Islet precursor cell (in vitro differentiated cells): ENCODE data around the gene MORC1.
"Not testable (repeated sequence)": the region's sequence is repeated elsewhere in the genome, so short reads cannot be mapped to it uniquely, and the experiment has no call there.

Experiments
- DNase-seq: peaks from one replicate; pipeline ENCODE4 v3.0.0-alpha.2; 2018

The MORC1 gene

DNA sequence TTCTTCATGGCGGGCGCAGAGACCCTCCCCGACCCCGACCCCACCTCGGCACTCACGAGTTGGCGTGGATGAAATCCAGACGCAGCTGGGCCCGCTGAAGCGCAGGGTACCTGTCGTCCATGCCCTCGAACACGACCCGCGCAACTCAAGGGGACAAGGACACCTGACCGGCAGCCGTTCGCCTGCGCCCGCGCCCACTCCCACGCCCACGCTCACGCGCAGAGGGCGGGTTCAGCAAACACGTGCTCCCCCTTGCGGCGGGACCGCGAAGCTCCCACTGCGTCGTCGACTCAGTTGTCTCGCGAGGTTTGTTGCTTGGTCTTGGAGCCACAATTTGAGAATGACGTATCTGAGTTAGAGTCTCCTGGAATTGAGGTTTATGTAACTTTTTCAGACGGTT is at the start of gene MORC1:
Gene MORC1, minus strand, starts transcription at position 196 of the 400 bp plus-strand sequence. Its CDS starts 75 bp downstream, at position 121.
- DNase-seq, result no peak

DNA sequence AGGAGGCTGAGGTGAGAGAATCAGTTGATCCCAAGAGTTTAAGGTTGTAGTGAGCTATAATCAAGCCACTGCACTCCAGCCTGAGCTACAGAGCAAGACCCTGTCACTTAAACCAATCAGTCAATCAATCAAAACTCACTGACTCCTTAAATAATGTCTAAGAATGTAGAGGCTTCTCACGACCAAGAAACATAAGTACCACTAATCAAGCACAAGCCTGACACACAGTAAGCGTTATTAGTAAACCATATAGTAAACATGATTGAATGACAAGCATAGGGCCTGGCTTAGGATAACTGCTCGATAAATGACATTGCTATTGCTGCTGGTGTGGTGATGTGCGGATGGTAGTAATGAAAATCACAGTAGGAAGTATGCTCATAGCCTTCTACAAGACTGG is 48.0 kb upstream of the MORC1 start:
- DNase-seq, result no peak

GRCh38 chr3:109161487-109162123 is 43.7 kb upstream of the MORC1 start:
- DNase-seq, result no peak

- DNase-seq, result no peak
Measured at GRCh38 chr3:109155828-109156227, 37.9 kb upstream of the MORC1 start.

DNA sequence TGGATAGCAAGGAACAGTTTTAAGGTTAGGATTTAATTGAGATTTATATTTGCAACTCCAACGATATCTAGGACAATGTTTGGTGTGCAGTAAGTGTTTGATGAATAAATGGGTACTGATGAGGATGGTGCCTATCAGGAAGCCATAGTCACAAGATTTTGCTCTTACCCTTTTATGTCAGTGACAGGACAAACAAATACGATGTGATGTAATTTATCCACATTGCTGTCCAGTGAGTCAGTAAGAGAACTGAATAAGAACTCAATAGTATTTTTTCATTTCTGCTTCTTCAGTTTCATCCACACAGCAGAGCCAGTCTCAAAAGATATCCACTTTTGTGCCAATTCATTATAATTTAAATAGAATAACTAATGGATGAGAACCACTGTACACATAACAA is 37.0 kb upstream of the MORC1 start:
- no peak for DNase-seq

DNA sequence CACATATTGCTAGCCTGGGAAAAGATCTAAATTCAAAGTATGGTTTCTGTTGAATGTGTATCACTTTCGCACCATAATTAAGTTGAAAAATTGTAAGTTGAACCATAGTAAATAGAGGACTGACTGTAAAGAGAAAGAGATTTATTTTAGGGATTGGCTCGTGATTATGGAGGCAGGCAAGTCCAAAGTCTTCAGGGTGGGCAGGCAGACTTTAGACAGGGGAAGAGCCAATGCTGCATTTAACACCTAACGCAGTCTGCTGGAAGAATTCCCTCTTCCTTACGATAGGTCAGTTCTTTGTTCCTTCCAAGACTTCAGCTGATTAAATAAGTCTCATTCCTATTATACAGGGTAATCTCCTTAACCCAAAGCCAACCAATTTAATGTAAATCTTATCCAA is 34.4 kb upstream of the MORC1 start:
- DNase-seq, result no peak

GRCh38 chr3:109149078-109149477 is 31.1 kb upstream of the MORC1 start:
- no peak for DNase-seq

DNA sequence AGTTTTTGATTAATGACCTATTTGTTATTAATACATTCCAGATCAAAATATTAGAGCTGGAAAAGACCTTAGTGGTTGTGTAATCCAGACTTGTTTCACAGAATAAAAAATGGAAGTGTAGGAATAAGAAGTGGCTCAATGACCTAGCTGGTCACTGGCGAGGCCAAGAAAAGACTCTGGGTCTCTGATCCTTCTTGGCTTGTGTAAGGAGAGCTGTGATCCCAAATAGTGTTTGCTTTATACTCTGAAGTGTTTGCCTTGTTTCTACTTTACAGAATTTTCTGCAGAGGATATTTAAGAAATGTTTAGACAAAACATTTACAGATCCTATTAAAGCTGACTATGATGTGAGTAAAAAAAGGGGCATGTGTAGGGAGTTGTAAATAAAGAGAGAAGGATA is 25.7 kb upstream of the MORC1 start:
- no peak for DNase-seq

DNA sequence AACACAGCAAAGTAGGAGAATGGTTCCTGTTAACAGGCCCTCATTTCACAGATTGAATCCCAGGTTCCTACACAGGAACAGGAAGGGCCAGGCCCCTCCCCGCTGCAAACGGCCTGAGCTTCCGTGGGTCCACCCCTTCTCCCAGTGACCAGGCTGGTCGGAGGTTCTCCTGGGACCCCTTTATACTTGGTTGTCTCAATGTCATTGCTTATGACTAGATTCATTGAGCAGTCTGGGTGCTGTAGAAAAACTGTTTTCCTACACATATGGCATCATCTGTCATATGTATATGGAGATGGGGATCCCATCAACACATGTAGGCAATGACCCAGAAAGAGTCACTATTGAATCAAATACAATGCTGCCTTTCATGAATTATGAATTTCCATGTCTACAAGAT is 22.4 kb upstream of the MORC1 start:
- DNase-seq, result no peak

DNA sequence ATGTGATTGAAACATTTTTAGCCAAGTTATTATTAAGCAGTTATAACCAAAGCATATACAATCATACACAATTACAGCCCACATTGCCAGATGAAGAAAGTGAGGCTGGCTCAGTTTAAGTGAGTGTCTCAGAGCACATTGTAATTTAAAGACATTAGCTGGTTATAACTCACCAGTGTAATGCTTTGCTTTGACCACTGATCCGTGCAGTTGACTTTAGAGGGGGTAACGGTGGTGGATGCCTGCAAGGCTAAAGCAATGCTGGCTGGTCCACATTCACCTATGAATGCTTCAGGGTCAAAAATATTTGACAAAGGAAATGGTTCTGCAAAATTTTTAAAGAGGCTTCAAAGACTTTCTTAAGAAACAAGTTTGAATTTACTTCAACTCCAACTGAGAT is 19.8 kb upstream of the MORC1 start:
- DNase-seq, result no peak

DNA sequence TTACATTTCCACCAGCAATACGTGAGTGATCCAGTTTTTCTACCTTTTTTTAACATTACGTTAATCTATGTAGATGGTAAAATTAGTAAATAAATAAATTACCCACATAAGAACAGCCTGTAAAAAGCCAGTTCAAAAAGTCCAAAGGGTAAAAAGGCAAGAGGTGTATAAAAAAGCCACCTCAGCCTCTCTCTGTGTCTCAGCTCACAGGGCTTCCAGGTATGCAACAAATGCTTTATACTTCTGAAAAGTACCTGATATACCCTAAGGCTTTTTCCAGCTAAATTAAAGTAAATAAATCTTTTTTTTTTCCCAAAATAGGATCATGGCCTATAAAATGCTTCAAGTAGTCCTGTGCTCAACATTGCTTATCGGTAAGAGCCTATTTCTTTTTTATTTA is 18.6 kb upstream of the MORC1 start, which contains the start of gene C3orf85:
Gene C3orf85, plus strand, starts transcription at position 197 of the 400 bp plus-strand sequence. Its CDS starts 129 bp downstream, at position 326.
- DNase-seq, result no peak

- DNase-seq, result not testable (repeated sequence)
Measured at GRCh38 chr3:109133474-109133816, 15.5 kb upstream of the MORC1 start.

GRCh38 chr3:109132801-109133473 is 15.0 kb upstream of the MORC1 start:
- no peak for DNase-seq

GRCh38 chr3:109131276-109131675 is 13.3 kb upstream of the MORC1 start:
- no peak for DNase-seq

DNA sequence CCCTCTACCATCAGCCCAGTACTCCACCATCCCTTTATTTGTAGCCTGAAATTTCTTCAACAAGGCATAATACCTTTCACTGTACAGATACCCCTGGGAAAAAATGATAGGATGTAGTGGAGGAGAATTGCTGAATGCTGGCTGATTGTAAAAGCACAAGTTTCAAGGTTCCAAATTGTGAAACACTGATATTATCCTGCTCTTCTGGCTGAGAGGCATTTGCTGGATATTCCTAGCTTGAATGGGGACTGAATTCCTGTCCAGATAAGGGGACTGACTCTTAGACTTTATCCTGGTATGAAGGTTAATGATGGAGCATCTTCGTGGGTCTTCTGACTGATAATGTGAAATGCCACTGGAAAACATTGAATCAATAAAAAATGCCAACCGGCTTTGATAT is 9.6 kb upstream of the MORC1 start:
- DNase-seq, result no peak

DNA sequence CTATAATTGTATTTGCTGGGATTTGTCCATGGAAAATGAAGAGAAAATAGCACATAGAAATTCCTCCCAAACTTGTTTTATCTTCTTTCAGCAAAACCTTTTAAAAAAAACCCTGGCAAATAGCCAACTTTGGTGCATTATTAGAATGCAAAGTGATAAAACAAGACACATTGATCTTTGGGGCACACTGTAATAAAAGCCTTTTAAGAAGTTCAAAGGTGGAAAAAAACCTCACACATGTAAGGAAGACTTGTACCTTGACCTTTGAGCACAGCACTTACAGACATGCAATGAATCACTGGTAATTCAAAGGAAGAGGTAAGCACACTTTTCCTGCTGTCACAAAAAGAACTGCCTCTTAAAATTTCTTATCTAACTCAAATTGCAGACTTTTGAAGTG is 8.0 kb upstream of the MORC1 start:
- no peak for DNase-seq

DNA sequence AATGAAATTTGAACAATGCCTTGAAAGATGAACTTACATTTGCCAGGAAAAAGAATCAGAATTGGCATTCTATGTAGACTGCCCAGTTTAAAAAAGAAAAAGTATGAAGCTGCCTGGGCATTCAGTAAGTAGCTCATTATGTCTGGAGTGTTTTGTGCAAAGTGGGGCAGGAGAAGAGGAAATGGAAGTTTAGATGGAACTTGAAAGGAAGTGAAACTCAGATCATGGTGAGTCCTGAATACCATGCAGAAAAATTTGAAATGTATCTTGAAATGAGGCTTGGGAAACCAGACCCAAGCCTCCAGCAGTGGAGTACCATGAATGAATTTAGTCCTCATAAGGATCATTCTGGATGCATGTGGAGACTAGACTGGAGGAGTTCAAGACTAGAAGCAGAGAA is 4.8 kb upstream of the MORC1 start:
- DNase-seq, result no peak

- no peak for DNase-seq
Measured at GRCh38 chr3:109118584-109118983, 650 bp upstream of the MORC1 start.

GRCh38 chr3:109116031-109116430 is 1.9 kb downstream of the MORC1 start:
- no peak for DNase-seq

- no peak for DNase-seq
Measured at GRCh38 chr3:109115451-109115850, 2.5 kb downstream of the MORC1 start.

DNA sequence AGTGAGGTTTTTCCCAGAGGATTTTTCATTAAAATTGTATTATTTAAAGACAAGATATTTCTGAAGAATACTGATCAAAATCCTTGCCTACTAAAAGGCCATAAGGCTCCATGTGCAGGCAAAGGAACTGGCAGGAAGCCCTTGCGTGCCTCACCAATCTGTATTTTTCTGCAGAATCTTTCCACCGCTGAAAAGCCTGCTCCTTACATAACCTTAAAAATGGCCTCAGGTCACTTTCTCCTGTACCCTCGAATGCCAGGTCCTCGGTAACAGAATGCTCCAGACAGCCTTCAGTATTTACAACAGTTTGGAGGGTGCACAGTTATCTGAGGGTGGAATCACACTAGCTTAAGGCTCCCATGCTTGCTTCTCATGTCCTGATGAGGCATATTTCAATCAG is 3.2 kb downstream of the MORC1 start:
- peak; percentile 60 for DNase-seq

DNA sequence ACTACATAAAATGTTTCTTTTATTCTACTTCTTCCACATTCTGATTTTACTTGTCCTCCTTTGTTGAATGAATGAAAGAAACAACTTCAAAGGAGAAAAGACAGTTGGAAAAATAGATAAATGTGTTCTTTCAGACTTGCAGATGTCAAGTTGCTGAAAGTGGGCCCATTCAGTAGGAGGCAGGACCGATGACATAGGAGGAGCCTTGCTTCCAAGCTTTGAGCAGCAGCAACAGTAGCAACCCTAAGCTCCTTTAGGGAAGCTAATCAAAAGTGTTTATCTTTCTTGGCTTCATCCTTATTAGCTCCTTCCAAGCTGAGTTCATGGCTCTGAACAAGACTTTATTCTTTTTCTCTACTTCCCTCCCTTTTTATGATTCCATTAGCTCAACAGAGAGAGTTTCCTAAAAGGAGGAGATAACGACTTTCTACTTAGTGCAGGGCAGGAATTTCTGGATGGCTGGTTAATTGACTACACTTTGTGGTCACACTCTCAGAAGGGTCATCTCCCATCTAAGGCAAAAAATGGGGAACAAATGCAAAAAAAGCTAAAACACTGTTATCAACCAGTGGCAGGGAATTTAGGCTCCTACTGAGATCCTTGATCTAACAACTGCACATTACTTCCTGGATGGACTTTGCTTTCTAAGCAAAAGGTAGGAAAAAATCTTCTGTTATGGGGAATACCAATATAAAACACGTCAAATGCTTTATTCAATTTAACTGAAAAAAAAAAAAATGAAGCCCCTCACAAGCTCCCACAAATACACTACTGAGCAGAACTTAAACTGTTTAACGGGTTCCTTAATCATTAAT is 4.8 kb downstream of the MORC1 start:
- DNase-seq, result peak; percentile 70

GRCh38 chr3:109109574-109109973 is 8.4 kb downstream of the MORC1 start:
- DNase-seq, result no peak

GRCh38 chr3:109098079-109098644 is 19.8 kb downstream of the MORC1 start:
- peak; percentile 74 for DNase-seq
